Measurements from ENCODE around the gene DYNC1LI1.

The DYNC1LI1 gene

GRCh38 chr3:32557640-32558352 is 12.9 kb downstream of the DYNC1LI1 start:
- TF ChIP-seq CTCF (conservative IDR thresholded peaks at IDR 0.05; ENCODE audit: low read depth, low read length): no peak
- no peak overlapping the region for H3K4me3 ChIP-seq (ENCODE audit: low read depth, low read length)
- no peak for DNase-seq (ENCODE audit: low read depth)

- TF ChIP-seq CTCF (conservative IDR thresholded peaks at IDR 0.05; ENCODE audit: low read depth, low read length): no peak
- no peak for DNase-seq (ENCODE audit: low read depth)
- no peak overlapping the region for H3K4me3 ChIP-seq (ENCODE audit: low read depth, low read length)
Measured at GRCh38 chr3:32556332-32556731, 14.3 kb downstream of the DYNC1LI1 start.

- DNase-seq (ENCODE audit: low read depth): no peak
- TF ChIP-seq CTCF (conservative IDR thresholded peaks at IDR 0.05; ENCODE audit: low read depth, low read length): no peak
- no peak overlapping the region for H3K4me3 ChIP-seq (ENCODE audit: low read depth, low read length)
Measured at GRCh38 chr3:32553973-32554372, 16.7 kb downstream of the DYNC1LI1 start.

GRCh38 chr3:32553459-32553858 is 17.2 kb downstream of the DYNC1LI1 start:
- no peak for TF ChIP-seq CTCF (conservative IDR thresholded peaks at IDR 0.05; ENCODE audit: low read depth, low read length)
- no peak for DNase-seq (ENCODE audit: low read depth)
- no peak overlapping the region for H3K4me3 ChIP-seq (ENCODE audit: low read depth, low read length)

- TF ChIP-seq CTCF (conservative IDR thresholded peaks at IDR 0.05; ENCODE audit: low read depth, low read length): no peak
- DNase-seq (ENCODE audit: low read depth): no peak
- H3K4me3 ChIP-seq (ENCODE audit: low read depth, low read length): no peak overlapping the region
Measured at GRCh38 chr3:32552013-32552412, 18.6 kb downstream of the DYNC1LI1 start.

- H3K4me3 ChIP-seq (ENCODE audit: low read depth, low read length): no peak overlapping the region
- DNase-seq (ENCODE audit: low read depth): no peak
- no peak for TF ChIP-seq CTCF (conservative IDR thresholded peaks at IDR 0.05; ENCODE audit: low read depth, low read length)
Measured at GRCh38 chr3:32551496-32551895, 19.2 kb downstream of the DYNC1LI1 start.

- no peak for DNase-seq (ENCODE audit: low read depth)
- H3K4me3 ChIP-seq (ENCODE audit: low read depth, low read length): no peak overlapping the region
- no peak for TF ChIP-seq CTCF (conservative IDR thresholded peaks at IDR 0.05; ENCODE audit: low read depth, low read length)
Measured at GRCh38 chr3:32551087-32551486, 19.6 kb downstream of the DYNC1LI1 start.
